ENCODE data around the gene MLXIP. TPM values are rescaled to one million over a fixed set of nuclear protein-coding genes. Genes with fewer than 3 reads are reported as not detected.

Gene MLXIP
- total and polyA plus RNA-seq, 9 of the 15 experiments (the other 6 are each of a cell fraction or from before 2014, with no cell fraction given) = 2.2 to 66.3 (median 18.1) TPM

DNA sequence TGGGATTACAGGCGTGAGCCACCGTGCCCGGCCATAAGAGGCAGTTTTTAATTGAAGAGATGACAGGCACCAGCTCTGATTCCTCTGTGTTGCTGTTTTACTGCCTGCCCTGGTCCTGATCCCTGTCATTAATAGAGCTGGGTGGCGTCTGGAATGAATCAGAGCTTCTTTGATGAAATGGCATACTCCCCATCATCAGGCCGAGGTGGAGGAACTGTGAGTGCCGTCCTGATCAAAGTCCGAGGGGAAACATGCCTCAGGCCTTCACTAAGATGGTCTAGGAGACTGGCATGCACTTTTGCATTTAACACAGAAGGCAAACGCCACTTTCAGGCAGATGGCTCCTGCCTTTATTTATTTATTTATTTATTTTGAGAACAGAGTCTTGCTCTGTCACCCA lies 61.4 kb downstream of the MLXIP start:
- H4K20me1 ChIP-seq (replicated peaks; ENCODE audit: control insufficient read depth, insufficient read depth, low read length) = peaks cover 18% of the 10 kb centered on the region
- H3K4me1 ChIP-seq (replicated peaks in 1 of 2; ENCODE audit: control insufficient read depth in 2 of 2, insufficient read depth in 2 of 2, low read length in 2 of 2) = peaks cover 0 to 24% of the 10 kb centered on the region in 2 experiments; a peak in 1 of 5 replicates
- WGBS (ENCODE audit: insufficient coverage, low coverage, missing lambda C conversion rate) = 90% methylated on average over 8 of the region's 8 CpGs
- H2AFZ ChIP-seq (ENCODE audit: low read depth, low read length) = no peak overlapping the region
- TF ChIP-seq PCBP1 (IDR thresholded peaks at IDR 0.05; ENCODE audit: low read depth, low read length, poor library complexity, severe bottlenecking) (no peak), FIP1L1 (IDR thresholded peaks at IDR 0.05; ENCODE audit: low read depth, low read length, poor library complexity, severe bottlenecking) (no peak), ADNP (tag; IDR thresholded peaks at IDR 0.05) (no peak), MED1 (CRISPR knock-in tag; IDR thresholded peaks at IDR 0.05; ENCODE audit: borderline replicate concordance) (no peak), TAF1 (IDR thresholded peaks at IDR 0.05; ENCODE audit: control insufficient read depth, extremely low read depth, insufficient read depth, low read length, severe bottlenecking) (no peak), ZNF282 (CRISPR knock-in tag; IDR thresholded peaks at IDR 0.05) (no peak), SP2 (IDR thresholded peaks at IDR 0.05; ENCODE audit: extremely low read depth, low read depth, low read length, poor library complexity, severe bottlenecking) (no peak), PHF20 (IDR thresholded peaks at IDR 0.05; ENCODE audit: partially characterized antibody) (no peak), XRCC3 (IDR thresholded peaks at IDR 0.05) (no peak), ARHGAP35 (IDR thresholded peaks at IDR 0.05; ENCODE audit: partially characterized antibody) (no peak), KLF16 (IDR thresholded peaks at IDR 0.05) (no peak), NFATC3 (IDR thresholded peaks at IDR 0.05) (no peak), NR3C1 (CRISPR knock-in tag; IDR thresholded peaks at IDR 0.05) (no peak), SIN3A (IDR thresholded peaks at IDR 0.05; ENCODE audit: borderline replicate concordance in 2 of 2, control insufficient read depth in 1 of 2, low read depth in 2 of 2, low read length in 2 of 2) (no peak)
- TF ChIP-seq, protein P1, sequence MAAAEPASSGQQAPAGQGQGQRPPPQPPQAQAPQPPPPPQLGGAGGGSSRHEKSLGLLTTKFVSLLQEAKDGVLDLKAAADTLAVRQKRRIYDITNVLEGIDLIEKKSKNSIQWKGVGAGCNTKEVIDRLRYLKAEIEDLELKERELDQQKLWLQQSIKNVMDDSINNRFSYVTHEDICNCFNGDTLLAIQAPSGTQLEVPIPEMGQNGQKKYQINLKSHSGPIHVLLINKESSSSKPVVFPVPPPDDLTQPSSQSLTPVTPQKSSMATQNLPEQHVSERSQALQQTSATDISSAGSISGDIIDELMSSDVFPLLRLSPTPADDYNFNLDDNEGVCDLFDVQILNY (CRISPR knock-in tag; IDR thresholded peaks at IDR 0.05) = no peak
- TF ChIP-seq, protein P2, sequence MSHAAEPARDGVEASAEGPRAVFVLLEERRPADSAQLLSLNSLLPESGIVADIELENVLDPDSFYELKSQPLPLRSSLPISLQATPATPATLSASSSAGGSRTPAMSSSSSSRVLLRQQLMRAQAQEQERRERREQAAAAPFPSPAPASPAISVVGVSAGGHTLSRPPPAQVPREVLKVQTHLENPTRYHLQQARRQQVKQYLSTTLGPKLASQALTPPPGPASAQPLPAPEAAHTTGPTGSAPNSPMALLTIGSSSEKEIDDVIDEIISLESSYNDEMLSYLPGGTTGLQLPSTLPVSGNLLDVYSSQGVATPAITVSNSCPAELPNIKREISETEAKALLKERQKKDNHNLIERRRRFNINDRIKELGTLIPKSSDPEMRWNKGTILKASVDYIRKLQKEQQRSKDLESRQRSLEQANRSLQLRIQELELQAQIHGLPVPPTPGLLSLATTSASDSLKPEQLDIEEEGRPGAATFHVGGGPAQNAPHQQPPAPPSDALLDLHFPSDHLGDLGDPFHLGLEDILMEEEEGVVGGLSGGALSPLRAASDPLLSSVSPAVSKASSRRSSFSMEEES (CRISPR knock-in tag; IDR thresholded peaks at IDR 0.05) = no peak
- TF ChIP-seq, protein P3, sequence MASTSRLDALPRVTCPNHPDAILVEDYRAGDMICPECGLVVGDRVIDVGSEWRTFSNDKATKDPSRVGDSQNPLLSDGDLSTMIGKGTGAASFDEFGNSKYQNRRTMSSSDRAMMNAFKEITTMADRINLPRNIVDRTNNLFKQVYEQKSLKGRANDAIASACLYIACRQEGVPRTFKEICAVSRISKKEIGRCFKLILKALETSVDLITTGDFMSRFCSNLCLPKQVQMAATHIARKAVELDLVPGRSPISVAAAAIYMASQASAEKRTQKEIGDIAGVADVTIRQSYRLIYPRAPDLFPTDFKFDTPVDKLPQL (IDR thresholded peaks at IDR 0.05; ENCODE audit: extremely low read depth, insufficient read length) = no peak
- TF ChIP-seq, protein P4, sequence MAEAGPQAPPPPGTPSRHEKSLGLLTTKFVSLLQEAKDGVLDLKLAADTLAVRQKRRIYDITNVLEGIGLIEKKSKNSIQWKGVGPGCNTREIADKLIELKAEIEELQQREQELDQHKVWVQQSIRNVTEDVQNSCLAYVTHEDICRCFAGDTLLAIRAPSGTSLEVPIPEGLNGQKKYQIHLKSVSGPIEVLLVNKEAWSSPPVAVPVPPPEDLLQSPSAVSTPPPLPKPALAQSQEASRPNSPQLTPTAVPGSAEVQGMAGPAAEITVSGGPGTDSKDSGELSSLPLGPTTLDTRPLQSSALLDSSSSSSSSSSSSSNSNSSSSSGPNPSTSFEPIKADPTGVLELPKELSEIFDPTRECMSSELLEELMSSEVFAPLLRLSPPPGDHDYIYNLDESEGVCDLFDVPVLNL (CRISPR knock-in tag; IDR thresholded peaks at IDR 0.05; ENCODE audit: low read depth) = no peak
- H3K27ac ChIP-seq (ENCODE audit: extremely low read depth, low read depth, low read length) = no peak overlapping the region
- BruUV-seq (replicated peaks) = no TSS peak
- H3K9ac ChIP-seq (ENCODE audit: insufficient read depth in 1 of 2, low read depth in 2 of 2, low read length in 2 of 2) = no peak overlapping the region
- no peaks in the 10 kb centered on the region for H3K27me3 ChIP-seq (ENCODE audit: control insufficient read depth in 2 of 2, insufficient read depth in 2 of 2, low read length in 2 of 2)
- ChIA-PET CTCF (ENCODE audit: low intra/inter-chr PET ratio) (no interaction called here), POLR2A (interaction anchor here (0.7 to 1.6 kb wide), 3 partner anchors 8 to 116 kb away, joined by 3 read pairs; no protein-coding TSS in a partner anchor)
- FAIRE-seq (no peak), ATAC-seq (no peak), DNase-seq (ENCODE audit: extremely low read depth in 1 of 4, low spot score in 3 of 4) (no peak)
- H3K9me3 ChIP-seq (replicated peaks; ENCODE audit: control insufficient read depth, insufficient read depth, low read depth, low read length) = no peaks in the 10 kb centered on the region
- no peaks in the 10 kb centered on the region for H3K79me2 ChIP-seq (ENCODE audit: control insufficient read depth, insufficient read depth, low read length)
- in situ Hi-C loops (cut with MboI) = no loop called here
- H3K36me3 ChIP-seq (ENCODE audit: control insufficient read depth, insufficient read depth, low read length) = peaks cover 84% of the 10 kb centered on the region
- intact Hi-C loops (cut with micrococcal nuclease) = no loop called here
- no peak overlapping the region for H3K4me3 ChIP-seq
- no peak overlapping the region for H3K4me2 ChIP-seq (ENCODE audit: insufficient read depth, low read length)
- H3K9me1 ChIP-seq (ENCODE audit: control insufficient read depth, insufficient read depth, low read length) = no peaks in the 10 kb centered on the region

Measured in K562 (cell line).